HG03175 (cell line): Measurements from ENCODE around the gene ZNF133.
"Not testable (repeated sequence)": the region's sequence is repeated elsewhere in the genome, so short reads cannot be mapped to it uniquely, and the experiment has no call there.

Experiments
- ATAC-seq: cut with Tn5 transposase; IDR thresholded peaks from one replicate; pipeline ENCODE4 v1.9.1; 2021; ENCODE audit warnings: mild to moderate bottlenecking, moderate library complexity; ENCODE audit not compliant: unreplicated experiment

The ZNF133 gene

DNA sequence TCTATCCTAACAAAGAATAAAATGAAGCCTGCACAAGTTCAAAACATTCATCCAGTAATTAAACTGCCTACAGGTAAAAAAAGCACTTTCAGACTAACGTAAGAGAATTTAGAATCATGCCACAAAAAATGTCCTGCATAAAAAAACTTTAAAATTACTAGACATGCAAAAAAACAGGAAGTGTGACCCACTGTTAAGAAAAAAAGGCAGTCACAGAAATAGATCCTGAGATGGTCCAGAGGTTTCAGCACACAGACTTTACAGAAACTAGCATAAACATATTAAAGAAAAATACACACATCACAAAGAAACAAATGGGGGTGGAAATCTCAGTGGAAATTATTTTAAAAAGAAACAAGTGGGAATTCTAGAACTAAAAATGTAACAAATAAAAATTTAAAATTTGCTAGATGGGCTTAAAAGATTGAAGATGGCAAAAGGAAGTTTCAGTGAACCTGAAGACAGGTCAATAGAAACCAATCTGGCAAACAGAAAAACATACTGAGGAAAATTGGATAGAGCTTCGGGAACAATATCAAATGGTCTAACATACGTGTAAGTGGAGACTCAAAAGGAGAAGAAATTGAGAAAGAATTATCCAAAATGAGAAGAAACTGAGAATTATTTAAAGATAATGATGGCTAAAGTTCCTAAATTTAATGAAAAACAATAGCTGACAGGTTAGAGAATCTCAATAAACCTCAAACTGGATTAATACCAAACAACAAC is 3.4 kb upstream of the ZNF133 start:
- ATAC-seq = no peak

DNA sequence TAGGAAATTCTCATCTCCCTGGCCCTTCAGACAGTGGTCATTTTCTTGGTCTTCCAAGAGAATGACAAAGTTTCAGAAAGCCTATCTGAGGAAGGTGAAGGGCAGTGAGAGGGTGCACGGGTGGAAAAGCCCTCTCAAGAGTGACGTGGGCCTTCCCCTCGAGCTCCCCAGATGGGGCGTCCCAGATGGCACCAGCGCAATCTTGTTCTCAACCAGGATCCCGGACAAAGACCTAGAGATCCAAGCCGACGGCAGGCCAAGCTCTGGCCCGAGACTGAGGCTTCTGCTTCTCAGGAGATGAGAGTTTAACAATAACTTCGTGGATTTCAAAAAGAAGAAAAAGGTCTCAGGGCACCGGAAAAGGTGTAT is 797 bp upstream of the ZNF133 start:
- ATAC-seq = peak; percentile 2

DNA sequence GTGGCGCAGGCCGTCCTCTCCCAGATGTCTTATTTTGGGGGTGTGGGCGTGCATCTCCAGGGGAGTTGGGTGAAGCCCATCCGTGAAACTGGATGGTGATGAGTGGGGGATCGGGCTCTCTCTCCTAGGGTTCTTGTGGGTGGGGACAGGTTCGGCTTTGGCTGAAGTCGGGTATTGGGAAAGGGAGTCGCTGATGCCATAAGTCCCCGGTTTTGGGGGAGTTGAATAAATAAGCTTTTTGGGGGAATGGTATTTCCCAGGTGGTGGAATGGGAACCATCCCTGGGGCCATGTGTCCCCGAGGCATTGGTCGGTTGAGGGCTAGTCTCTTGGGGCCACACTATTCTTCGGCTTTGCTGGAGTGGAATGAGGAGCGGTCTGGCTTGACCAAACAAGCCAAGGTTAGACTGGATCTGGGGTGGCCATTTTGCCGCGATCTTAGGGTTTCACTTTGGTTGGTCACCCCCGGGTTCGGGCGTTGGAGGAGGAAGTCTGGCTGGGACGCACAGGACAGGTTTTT is 481 bp downstream of the ZNF133 start:
- ATAC-seq = no peak

DNA sequence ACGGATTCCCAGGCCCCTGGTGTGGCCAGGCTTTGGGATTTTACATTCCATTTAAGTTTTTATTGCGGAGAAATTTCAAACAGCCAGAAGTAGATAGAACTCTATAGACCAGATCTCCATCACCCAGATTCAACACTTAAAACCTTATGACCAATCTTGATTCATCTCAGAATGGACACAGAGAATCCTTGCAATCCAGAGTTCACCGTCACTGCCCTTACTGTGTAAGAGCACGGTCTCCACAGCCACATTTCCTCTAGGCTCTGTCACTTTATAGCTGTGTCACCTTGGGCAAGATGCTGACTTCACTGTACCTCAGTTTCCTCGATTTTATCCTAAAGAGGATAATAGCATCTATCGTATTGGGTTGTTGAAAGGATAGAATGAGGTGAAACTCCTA is 979 bp downstream of the ZNF133 start:
- ATAC-seq = no peak

DNA sequence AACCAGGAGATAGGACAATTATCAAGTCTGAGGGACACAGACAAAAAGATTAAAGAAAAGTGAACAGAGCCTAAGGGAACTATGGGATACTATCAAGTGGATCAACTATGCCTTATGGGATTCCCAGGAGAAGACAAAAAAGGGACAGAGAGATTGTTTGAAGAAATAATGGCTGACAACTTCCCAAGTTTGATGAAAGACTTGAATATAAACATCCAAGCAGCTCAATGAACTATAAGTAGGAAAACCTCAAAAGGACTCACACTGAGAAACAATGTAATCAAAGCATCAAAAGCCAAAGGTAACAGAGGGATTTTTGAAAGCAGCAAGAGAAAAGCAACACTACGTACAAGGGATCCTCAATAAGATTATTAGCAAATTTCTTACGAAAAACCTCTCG is 11.0 kb downstream of the ZNF133 start:
- no peak for ATAC-seq

DNA sequence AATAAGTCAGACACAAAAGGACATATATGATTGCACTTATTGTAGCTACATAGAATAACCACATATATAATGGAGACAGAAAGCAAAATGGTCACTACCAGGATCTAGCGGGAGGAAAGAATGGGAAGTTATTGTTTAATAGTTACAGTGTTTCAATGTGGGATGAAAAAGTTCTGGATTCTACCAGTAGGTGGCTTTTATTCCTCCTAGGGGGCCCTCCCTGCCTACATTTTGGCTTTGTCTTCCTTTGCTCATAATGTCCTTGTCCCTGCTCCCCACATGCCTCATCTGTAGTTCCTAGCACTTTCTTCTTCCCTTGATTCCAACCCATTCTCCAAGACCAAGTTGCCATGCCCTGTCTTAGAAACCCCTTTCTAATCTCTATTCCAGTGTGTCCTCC is 16.3 kb downstream of the ZNF133 start:
- no peak for ATAC-seq

DNA sequence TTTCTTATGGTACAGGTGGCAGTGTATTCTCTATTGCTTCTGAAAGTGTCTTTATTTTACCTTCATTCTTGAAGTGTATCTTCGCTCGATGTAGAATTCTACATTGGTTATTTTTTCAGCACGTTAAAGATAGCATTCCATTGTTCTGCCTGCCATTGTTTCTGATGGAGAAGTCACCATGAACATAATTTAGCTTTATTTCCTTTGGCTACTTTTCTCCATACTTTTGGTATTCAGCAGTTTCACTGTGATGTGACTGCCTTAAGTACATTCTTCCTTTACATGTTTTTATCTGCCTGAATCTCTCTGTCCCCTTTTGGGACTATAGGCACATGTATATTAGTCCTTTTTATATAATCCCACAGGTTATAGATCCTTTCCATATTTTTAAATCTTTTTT is 19.0 kb downstream of the ZNF133 start:
- no peak for ATAC-seq

DNA sequence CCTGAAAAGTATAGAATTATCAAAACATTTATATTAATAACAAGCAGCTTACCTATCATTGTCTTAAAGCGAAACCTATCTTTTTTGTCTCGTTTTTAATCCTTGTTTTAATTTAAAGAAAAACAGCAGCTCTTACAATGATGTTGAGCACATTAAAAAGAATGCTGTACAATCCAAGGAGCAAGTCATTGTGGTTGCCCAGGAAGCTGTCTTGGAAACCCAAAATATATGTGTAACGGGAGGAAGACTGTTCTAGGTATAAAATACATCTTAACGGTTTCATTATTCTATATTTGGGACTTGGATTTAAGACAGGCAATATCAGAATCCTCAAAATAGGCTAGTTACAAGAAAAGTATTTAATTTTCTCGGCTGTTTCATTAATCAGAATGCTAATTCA is 21.7 kb downstream of the ZNF133 start:
- no peak for ATAC-seq

DNA sequence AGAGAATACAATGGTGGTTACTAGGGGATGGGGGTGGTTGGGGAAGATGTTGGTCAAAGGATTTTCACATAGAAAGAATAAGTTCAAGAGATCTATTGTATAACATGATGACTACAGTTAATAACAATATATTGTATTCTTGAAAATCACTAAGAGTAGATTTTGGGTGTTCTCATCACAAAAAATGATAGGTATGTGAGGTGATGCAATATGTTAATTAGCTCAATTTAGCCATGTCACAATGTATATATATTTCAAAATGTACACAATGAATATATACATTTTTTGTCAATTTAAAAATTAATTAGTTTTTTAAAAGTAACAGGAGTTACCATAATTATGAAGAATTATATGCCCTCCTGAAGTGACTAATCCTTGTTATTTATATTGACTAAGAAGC is 22.3 kb downstream of the ZNF133 start:
- no peak for ATAC-seq

DNA sequence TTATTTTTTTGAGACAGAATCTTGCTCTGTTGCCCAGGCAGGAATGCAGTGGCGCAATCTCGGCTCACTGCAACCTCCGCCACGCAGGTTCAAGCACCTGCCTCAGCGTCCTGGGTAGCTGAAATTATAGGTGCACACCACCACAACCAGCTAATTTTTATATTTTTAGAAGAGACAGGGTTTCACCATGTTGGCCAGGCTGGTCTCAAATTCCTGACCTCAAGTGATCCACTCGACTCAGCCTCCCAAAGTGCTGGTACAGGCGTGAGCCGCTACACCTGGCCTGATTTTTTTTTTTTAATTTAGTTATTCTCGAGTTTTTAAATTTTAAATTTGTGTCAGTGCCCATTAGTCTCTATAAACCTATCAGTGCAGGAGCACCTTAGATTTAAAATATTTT is 24.4 kb downstream of the ZNF133 start:
- ATAC-seq = no peak

DNA sequence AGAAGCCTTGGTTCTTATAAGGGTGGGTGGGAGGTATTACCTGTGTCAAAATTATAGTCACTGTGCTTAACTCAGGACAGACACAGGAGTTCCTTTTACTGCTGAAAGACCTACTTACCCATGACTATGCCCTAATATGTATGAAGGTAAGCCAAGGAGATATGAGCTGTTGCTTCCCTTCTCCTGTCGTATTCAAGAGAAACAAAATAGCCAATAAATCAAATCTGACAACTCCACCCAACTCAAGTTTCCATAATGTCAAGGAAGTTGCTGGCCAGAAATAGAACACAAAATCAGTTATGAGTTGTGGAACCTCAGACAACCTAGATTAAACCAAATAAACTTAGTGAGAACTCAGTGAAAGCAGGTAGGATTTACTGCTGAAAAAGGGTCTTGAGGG is 25.1 kb downstream of the ZNF133 start:
- ATAC-seq = no peak

DNA sequence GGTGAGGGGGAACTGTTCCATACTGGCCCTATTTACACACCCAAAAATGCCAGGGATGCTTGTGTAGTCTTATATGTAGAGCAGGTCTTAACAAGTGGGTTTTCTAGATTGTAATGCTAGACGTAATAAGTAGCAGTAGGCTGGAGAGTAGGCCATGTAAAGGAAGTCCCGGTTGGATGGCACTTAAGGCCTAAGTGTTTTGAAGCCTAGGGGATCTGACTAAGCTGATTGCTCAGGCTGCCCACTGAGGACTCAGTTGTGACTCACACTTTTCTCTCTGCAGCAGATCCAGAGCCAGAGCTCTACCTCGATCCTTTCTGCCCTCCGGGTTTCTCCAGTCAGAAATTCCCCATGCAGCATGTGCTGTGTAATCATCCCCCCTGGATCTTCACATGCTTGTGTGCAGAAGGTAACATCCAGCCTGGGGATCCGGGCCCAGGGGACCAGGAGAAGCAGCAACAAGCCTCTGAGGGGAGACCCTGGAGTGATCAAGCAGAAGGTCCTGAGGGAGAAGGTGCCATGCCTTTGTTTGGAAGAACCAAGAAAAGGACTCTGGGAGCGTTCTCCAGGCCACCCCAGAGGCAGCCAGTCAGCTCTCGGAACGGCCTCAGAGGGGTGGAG is 26.6 kb downstream of the ZNF133 start:
- ATAC-seq = no peak

DNA sequence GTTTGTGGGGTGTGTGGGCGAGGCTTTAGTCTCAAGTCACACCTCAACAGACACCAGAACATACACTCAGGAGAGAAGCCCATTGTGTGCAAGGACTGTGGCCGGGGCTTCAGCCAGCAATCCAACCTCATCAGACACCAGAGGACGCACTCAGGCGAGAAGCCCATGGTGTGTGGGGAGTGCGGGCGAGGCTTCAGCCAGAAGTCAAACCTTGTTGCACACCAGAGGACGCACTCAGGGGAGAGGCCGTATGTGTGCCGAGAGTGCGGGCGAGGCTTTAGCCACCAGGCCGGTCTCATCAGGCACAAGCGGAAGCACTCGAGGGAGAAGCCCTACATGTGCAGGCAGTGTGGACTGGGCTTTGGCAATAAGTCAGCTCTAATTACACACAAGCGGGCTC is 27.8 kb downstream of the ZNF133 start:
- ATAC-seq = no peak

DNA sequence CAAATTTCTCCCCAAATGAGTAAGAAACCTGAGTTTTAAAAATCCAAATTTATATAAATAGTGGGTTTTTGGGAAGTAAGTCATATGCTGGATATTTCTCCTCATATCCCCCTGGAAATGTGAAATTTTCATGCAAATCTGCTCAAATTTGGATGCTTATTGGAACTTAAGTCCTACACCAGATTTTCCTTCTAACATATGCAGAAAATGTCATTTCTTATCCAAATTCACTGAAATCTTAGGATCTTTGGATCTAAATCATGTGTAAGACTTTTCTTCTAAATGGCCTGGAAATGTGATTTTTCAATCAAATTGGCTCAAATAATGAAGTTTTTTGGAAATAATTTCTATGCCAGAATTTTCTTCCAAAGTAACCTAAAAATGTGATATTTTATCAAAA is 33.0 kb downstream of the ZNF133 start:
- ATAC-seq = no peak

DNA sequence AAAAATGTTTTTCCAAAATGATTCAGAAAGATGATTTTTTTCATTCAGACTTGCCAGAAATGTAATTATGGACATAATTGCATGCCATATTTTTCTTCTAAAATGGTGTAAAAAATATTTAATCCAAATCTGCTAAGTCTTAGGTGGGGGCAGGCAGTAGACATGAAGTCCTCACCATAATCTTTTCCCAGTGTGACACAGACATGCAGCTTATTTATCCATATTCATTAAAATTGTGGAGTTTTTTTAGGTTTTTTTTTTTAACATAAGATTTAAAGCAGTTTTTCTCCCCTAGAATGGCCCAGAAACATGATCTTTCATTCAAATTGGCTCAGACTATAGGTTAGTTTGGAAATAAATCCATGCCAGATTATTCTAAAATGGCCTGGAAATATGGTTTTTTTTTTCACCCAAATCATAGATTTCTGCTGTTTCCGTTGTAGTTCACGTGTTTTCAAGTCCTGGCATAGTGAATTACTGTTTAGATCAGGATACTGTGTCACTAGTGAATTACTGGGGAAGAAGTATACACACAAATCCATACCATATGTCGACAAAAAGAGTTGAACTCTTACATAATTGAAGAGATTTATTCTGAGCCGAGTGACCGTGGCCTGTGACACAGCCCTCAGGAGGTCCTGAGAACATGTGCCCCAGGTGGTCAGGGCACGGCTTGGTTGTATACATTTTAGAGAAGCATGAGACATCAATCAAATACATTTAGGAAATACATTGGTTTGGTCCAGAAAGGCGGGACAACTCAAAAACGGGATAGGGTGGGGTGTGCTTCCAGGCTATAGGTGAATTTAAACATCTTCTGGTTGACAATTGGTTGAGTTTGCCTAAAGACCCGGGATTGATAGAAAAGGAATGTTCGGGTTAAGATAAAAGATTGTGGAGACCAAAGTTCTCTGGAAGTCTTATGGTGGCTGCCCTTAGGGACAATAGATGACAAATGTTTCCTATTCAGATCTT is 33.9 kb downstream of the ZNF133 start:
- ATAC-seq = no peak

DNA sequence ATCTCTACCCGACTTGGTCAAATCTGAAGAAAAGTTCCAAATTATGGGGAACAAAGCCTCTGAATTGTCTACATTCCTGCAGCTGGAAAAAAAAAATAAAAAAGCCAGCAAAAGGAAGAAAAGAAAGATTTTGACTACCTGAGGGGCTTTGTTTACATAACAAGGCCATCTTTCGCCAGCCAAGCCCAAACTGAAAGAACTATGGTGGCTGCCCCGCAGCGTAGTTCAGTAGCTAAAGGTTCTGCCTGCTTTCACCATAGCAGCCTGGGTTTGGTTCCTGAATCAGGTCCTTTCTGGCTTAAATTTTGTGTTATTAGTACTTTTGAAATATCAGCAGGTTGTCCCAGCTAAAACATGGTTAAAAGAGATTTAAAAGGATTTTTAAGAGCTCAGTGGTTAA is 35.4 kb downstream of the ZNF133 start:
- ATAC-seq = no peak

DNA sequence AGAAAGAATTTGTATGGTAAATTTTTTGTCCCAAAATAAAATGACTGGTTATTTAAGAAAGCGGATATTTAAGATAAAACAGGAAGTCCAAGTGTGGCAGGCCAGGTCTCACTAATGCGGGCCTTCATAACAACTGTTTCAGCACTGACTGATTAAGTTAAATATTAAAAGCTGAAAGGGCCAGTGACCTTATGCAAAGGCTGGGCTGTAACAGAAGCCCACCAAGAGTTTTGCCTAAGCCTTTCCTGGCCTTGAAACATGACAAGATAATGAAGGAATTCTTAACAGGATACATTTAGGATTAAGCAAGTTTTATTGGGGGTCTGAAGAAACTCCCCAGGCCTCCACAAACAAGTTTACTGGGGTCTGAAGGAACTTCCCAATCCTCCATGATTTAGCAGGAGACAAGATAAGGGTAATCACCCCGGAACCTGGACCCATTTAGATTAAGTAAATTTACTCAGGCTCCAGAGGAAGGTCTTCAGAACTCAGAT is 36.3 kb downstream of the ZNF133 start:
- ATAC-seq = no peak

DNA sequence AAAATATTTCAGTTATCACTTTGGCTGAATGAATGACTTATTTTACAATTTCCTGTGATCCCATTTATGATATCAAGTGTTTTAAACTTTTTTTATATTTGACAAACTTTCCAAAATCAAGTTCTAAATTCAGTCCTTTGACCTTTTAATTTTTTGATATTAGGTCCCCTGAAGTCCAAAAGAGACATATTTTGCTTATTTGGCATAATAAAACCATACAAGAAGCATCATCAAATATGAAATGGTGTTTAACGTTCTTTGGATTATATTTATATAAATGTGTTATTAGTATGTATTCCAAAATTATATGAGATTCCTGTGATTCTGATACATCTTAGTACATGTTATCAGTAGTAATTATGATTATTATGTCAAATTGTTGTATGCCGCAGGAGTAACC is 38.7 kb downstream of the ZNF133 start:
- ATAC-seq = no peak

DNA sequence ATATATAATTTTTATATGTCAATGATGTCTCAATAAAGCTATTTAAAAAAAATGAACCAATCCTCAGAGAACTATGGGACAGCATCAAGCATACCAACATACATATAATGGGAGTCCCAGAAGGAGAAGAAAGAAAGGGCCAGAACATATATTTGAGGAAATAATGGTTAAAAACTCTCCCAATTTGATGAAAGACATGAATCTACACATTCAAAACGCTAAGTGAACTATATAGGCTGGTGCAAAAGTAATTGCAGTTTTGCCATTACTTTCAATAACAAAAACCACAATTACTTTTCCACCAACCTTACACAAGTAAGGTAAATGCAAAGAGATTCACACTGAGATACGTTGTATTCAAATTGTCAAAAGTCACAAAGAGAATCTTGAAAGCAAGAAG is 43.4 kb downstream of the ZNF133 start:
- no peak for ATAC-seq

DNA sequence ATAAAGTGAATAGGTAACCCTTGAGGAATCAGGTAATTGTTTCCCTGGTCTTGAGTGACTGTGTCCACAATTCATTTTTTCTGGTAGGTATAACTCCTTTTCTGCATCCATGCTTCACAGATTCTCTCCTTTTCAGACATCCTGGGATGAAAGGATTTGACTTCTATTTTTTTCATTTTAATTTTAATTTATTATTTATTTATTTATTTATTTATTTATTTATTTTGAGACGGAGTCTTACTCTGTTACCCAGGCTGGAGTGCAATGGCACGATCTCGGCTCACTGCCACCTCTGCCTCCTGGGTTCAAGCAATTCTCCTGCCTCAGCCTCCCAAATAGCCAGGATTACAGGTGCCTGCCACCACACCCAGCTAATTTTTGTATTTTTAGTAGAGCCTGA is 61.4 kb downstream of the ZNF133 start:
- not testable (repeated sequence) for ATAC-seq

DNA sequence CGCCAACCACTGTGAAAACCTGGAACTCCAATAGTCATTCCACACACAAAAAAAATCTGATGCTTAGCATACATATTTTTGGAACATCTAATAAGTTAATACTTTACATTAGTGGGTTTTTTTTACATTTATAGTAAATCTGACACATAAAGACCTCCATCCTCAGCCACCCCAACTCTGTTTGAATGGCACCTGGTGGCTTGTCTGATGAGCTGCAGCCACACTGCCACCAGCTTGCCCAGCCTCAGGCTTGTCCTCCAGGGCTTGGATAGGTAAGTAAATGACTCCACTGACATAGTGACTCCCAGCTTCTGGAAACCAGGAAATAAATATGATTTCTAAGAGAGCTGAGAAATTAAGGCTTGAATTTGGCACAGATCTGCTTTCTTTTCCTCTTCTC is 71.5 kb downstream of the ZNF133 start:
- ATAC-seq = no peak
